Measurements from ENCODE around the gene BRF1.
"Not testable (repeated sequence)": the region's sequence is repeated elsewhere in the genome, so short reads cannot be mapped to it uniquely, and the experiment has no call there.

The BRF1 gene

GRCh38 chr14:105287249-105288102, 13.3 kb downstream of the BRF1 start:
- DNase-seq = no peak

- no peak for DNase-seq
Observed at GRCh38 chr14:105286759-105287144, 14.0 kb downstream of the BRF1 start.

GRCh38 chr14:105285174-105285573, 15.6 kb downstream of the BRF1 start:
- DNase-seq = no peak

GRCh38 chr14:105283899-105284298, 16.9 kb downstream of the BRF1 start:
- no peak for DNase-seq

- DNase-seq = no peak
Observed at GRCh38 chr14:105283028-105283427, 17.8 kb downstream of the BRF1 start.

- no peak for DNase-seq
Observed at GRCh38 chr14:105282098-105282725, 18.6 kb downstream of the BRF1 start.

- DNase-seq = no peak
Observed at GRCh38 chr14:105281371-105282097, 19.3 kb downstream of the BRF1 start.

GRCh38 chr14:105280525-105280924, 20.3 kb downstream of the BRF1 start:
- DNase-seq = no peak

GRCh38 chr14:105279642-105280361, 21.0 kb downstream of the BRF1 start:
- no peak for DNase-seq

GRCh38 chr14:105277448-105277847, 23.4 kb downstream of the BRF1 start:
- DNase-seq = not testable (repeated sequence)

GRCh38 chr14:105275267-105275946, 25.4 kb downstream of the BRF1 start:
- DNase-seq = no peak

- no peak for DNase-seq
Observed at GRCh38 chr14:105274637-105275036, 26.2 kb downstream of the BRF1 start.

- DNase-seq = no peak
Observed at GRCh38 chr14:105273062-105273461, 27.7 kb downstream of the BRF1 start.

GRCh38 chr14:105272623-105273022, 28.2 kb downstream of the BRF1 start:
- DNase-seq = no peak

- no peak for DNase-seq
Observed at GRCh38 chr14:105271224-105271890, 29.4 kb downstream of the BRF1 start.

GRCh38 chr14:105269405-105269804, 31.4 kb downstream of the BRF1 start:
- no peak for DNase-seq

GRCh38 chr14:105268736-105269354, 32.0 kb downstream of the BRF1 start:
- DNase-seq = no peak

GRCh38 chr14:105267820-105268548, 32.8 kb downstream of the BRF1 start:
- no peak for DNase-seq

GRCh38 chr14:105261781-105262180, 39.0 kb downstream of the BRF1 start:
- no peak for DNase-seq

GRCh38 chr14:105260959-105261358, 39.8 kb downstream of the BRF1 start:
- no peak for DNase-seq

GRCh38 chr14:105258846-105259245, 42.0 kb downstream of the BRF1 start:
- DNase-seq = no peak

Data from NCI-H187 treated with DMSO at 0.1 percent for 48 hours (cell line).